ENCODE measurements around the gene MAP3K4.

GRCh38 chr6:161164182-161164625 is 172.6 kb downstream of the MAP3K4 start:
- no peak for TF ChIP-seq CTCF (IDR thresholded peaks at IDR 0.05)
- no peak for TF ChIP-seq POLR2A (IDR thresholded peaks at IDR 0.05)

Measured in Peyer's patch (tissue), 4 donors.